Endothelial cell of umbilical vein (primary cell): Measurements from ENCODE around the gene NDST4. TPM values are rescaled to one million over a fixed set of nuclear protein-coding genes. Genes with fewer than 3 reads are reported as not detected.

Source experiments
- BruUV-seq: library from RNA; stranded (reverse); fragments of 400-500 nt; replicated peaks from 2 replicates; lab custom pipeline; 2021; lab: Mats Ljungman, UMichigan
- CTCF ChIA-PET: fragments of 300-600, 350-600 bp; sonication (Branson Sonifier 250); formaldehyde crosslinking; loops from one replicate; lab custom pipeline; 2021; ENCODE audit warnings: antibody characterized with exemption, inconsistent platforms; lab: Charles Lee
- POLR2A ChIA-PET: fragments of 300-600, 350-600 bp; sonication (Branson Sonifier 250); formaldehyde crosslinking; loops from one replicate; lab custom pipeline; 2021; ENCODE audit warnings: antibody characterized with exemption, inconsistent platforms; lab: Charles Lee
- DNase-seq: peaks from one replicate; pipeline ENCODE4 v3.0.0-alpha.2; 2011; ENCODE audit warnings: low read depth, low spot score
- FAIRE-seq: peaks from 2 replicates; lab custom pipeline; 2011; peaks lifted over from hg19 to GRCh38; lab: Jason Lieb, UNC
- H2AFZ ChIP-seq: 2 replicates; pipeline ENCODE4 v1.6.0; 2012; ENCODE audit warnings: low read depth, low read length, control low read depth, inconsistent platforms
- H3K27ac ChIP-seq: 2 replicates; pipeline ENCODE4 v1.5.1; 2011; ENCODE audit warnings: low read depth, mild to moderate bottlenecking, control low read depth, low read length, moderate library complexity; ENCODE audit not compliant: insufficient read depth
- H3K27me3 ChIP-seq, 2 experiments: 2 replicates each; pipeline versions ENCODE4 v1.6.0 to v1.6.1; 2011; ENCODE audit warnings: low read length in 2 of 2, mixed read lengths in 1 of 2; ENCODE audit not compliant: control insufficient read depth in 2 of 2, insufficient read depth in 2 of 2
- H3K36me3 ChIP-seq, 2 experiments: 2 replicates in 1 of 2; 3 replicates in 1 of 2; pipeline ENCODE4 v1.5.1; 2011; ENCODE audit warnings: low read length in 2 of 2, mild to moderate bottlenecking in 1 of 2, moderate library complexity in 1 of 2; ENCODE audit not compliant: control insufficient read depth in 2 of 2, insufficient read depth in 2 of 2; ENCODE audit errors: extremely low read depth in 1 of 2
- H3K4me1 ChIP-seq: 3 replicates; pipeline ENCODE4 v1.5.1; 2011; ENCODE audit warnings: mild to moderate bottlenecking, low read length; ENCODE audit not compliant: control insufficient read depth, insufficient read depth; ENCODE audit errors: extremely low read depth
- H3K4me2 ChIP-seq: 2 replicates; pipeline ENCODE4 v1.6.1; 2011; ENCODE audit warnings: low read length, control low read depth, mixed read lengths; ENCODE audit not compliant: insufficient read depth
- H3K4me3 ChIP-seq, 3 experiments: fragments of 200-600 bp in 1 of 3; sonication (generic), shearing (Covaris generic) in 1 of 3; replicated peaks in 1 of 3; 2 replicates each; pipeline ENCODE4 v1.5.1; 2011 to 2016; ENCODE audit warnings: control low read depth in 3 of 3, low read length in 3 of 3, mild to moderate bottlenecking in 2 of 3, inconsistent platforms in 1 of 3, low read depth in 1 of 3, moderate library complexity in 1 of 3; ENCODE audit not compliant: insufficient read depth in 1 of 3
- H3K79me2 ChIP-seq: 2 replicates; pipeline ENCODE4 v1.6.0; 2012; ENCODE audit warnings: low read length, inconsistent platforms; ENCODE audit not compliant: control insufficient read depth, insufficient read depth
- H3K9ac ChIP-seq: replicated peaks from 2 replicates; pipeline ENCODE3; 2011; ENCODE audit warnings: low read length, control low read depth; ENCODE audit not compliant: insufficient read depth; ENCODE audit errors: extremely low read depth
- H3K9me1 ChIP-seq: replicated peaks from 3 replicates; pipeline ENCODE4 v1.6.0; 2011; ENCODE audit warnings: mild to moderate bottlenecking, low read length; ENCODE audit not compliant: control insufficient read depth, insufficient read depth; ENCODE audit errors: extremely low read depth
- H3K9me3 ChIP-seq: replicated peaks from 2 replicates; pipeline ENCODE4 v1.5.1; 2012; ENCODE audit warnings: low read length, inconsistent platforms; ENCODE audit not compliant: control insufficient read depth, insufficient read depth
- H4K20me1 ChIP-seq: replicated peaks from 2 replicates; pipeline ENCODE3; 2011; ENCODE audit warnings: mild to moderate bottlenecking, low read length; ENCODE audit not compliant: control insufficient read depth, insufficient read depth; ENCODE audit errors: extremely low read depth
- EZH2 ChIP-seq: IDR thresholded peaks from 2 replicates; pipeline ENCODE4 v1.6.1; 2012; ENCODE audit warnings: borderline replicate concordance, low read depth, mild to moderate bottlenecking, moderate library complexity, low read length, inconsistent platforms; ENCODE audit not compliant: severe bottlenecking
- FOS ChIP-seq: IDR thresholded peaks from 2 replicates; pipeline ENCODE4 v1.6.1; 2011; ENCODE audit warnings: mild to moderate bottlenecking, low read length, moderate library complexity, borderline replicate concordance; ENCODE audit not compliant: insufficient read depth
- GATA2 ChIP-seq: IDR thresholded peaks from 2 replicates; pipeline ENCODE4 v1.7.0; 2011; ENCODE audit warnings: low read depth, mild to moderate bottlenecking, moderate library complexity, mixed read lengths, low read length; ENCODE audit not compliant: insufficient read length, insufficient read depth
- JUN ChIP-seq: IDR thresholded peaks from 2 replicates; pipeline ENCODE4 v1.6.1; 2011; ENCODE audit warnings: borderline replicate concordance, low read depth; ENCODE audit not compliant: insufficient read length, insufficient read depth
- MYC ChIP-seq: IDR thresholded peaks from one replicate; pipeline ENCODE4 v1.6.1; 2011; ENCODE audit warnings: mild to moderate bottlenecking, low read depth, low read length
- POLR2A ChIP-seq: IDR thresholded peaks from 2 replicates; pipeline ENCODE4 v1.6.1; 2012; ENCODE audit warnings: low read depth, mild to moderate bottlenecking, control low read depth, low read length
- POLR2AphosphoS5 ChIP-seq: IDR thresholded peaks from 2 replicates; pipeline ENCODE4 v1.6.1; 2012; ENCODE audit warnings: low read depth, mild to moderate bottlenecking, control low read depth, low read length, moderate library complexity; ENCODE audit not compliant: insufficient read depth
- dilution Hi-C: fragments of 300-500 bp; cut with MboI; formaldehyde crosslinking; loops from one replicate; pipeline ENCODE4 v1.15.0; 2019; ENCODE audit warnings: low sequenced_read_pairs; ENCODE audit not compliant: extremely low pct_ligation_motif_present
- intact Hi-C: fragments of 100-400 bp; cut with micrococcal nuclease; formaldehyde crosslinking; loops from one replicate; pipeline ENCODE4 v1.10.0; 2022
- polyA plus RNA-seq, 4 experiments: library from polyadenylated mRNA; depleted of rRNA in 3 of 4; stranded (reverse) in 3 of 4; unstranded in 1 of 4; fragments of >200 nt; gene quantifications; 2 replicates each; pipeline versions ENCODE4 v1.2.1 to v1.2.3, GENCODE V29; 2011 to 2012; ENCODE audit warnings: missing spikeins in 1 of 4
- total RNA-seq: library from RNA; stranded (reverse); gene quantifications from 2 replicates; pipeline ENCODE4 v1.2.3, GENCODE V29; 2021
- TF ChIP-seq, protein P1 (sequence below), 2 donors: IDR thresholded peaks; 1 replicate in 1 of 2; 2 replicates in 1 of 2; pipeline ENCODE4 v1.5.1; 2011; ENCODE audit warnings: low read length in 2 of 2, mild to moderate bottlenecking in 2 of 2, moderate library complexity in 2 of 2, control low read depth in 1 of 2, inconsistent platforms in 1 of 2, low read depth in 1 of 2; ENCODE audit not compliant: insufficient read depth in 1 of 2; ENCODE audit errors: extremely low read depth in 1 of 2
- TF ChIP-seq, protein P2 (sequence below): IDR thresholded peaks from 2 replicates; pipeline ENCODE4 v1.6.1; 2011; ENCODE audit not compliant: insufficient read depth, insufficient read length

The NDST4 gene
- total and polyA plus RNA-seq, 2 donors (not counting 3 experiments of a cell fraction or from before 2014, with no cell fraction given): not detected

- TF ChIP-seq, protein P1, sequence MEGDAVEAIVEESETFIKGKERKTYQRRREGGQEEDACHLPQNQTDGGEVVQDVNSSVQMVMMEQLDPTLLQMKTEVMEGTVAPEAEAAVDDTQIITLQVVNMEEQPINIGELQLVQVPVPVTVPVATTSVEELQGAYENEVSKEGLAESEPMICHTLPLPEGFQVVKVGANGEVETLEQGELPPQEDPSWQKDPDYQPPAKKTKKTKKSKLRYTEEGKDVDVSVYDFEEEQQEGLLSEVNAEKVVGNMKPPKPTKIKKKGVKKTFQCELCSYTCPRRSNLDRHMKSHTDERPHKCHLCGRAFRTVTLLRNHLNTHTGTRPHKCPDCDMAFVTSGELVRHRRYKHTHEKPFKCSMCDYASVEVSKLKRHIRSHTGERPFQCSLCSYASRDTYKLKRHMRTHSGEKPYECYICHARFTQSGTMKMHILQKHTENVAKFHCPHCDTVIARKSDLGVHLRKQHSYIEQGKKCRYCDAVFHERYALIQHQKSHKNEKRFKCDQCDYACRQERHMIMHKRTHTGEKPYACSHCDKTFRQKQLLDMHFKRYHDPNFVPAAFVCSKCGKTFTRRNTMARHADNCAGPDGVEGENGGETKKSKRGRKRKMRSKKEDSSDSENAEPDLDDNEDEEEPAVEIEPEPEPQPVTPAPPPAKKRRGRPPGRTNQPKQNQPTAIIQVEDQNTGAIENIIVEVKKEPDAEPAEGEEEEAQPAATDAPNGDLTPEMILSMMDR (IDR thresholded peaks at IDR 0.05; ENCODE audit: extremely low read depth in 1 of 2, insufficient read depth in 1 of 2, low read depth in 1 of 2, low read length in 2 of 2): no peak
- TF ChIP-seq, protein P2, sequence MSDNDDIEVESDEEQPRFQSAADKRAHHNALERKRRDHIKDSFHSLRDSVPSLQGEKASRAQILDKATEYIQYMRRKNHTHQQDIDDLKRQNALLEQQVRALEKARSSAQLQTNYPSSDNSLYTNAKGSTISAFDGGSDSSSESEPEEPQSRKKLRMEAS: no peak
- no peak for TF ChIP-seq EZH2
- no peak for TF ChIP-seq MYC
- no peak for TF ChIP-seq GATA2
- no peak for TF ChIP-seq JUN
- no peak for TF ChIP-seq POLR2A
- TF ChIP-seq POLR2AphosphoS5: no peak
- TF ChIP-seq FOS: no peak
- dilution Hi-C loops: no loop called here
- Histone ChIP-seq H2AFZ (no peak overlapping the region), H3K36me3 (no peaks in the 10 kb centered on the region), H3K9ac (no peak overlapping the region), H3K9me1 (no peaks in the 10 kb centered on the region), H3K27me3 (no peaks in the 10 kb centered on the region), H3K4me1 (no peaks in the 10 kb centered on the region), H3K4me2 (no peak overlapping the region), H3K27ac (no peak overlapping the region), H3K79me2 (no peaks in the 10 kb centered on the region), H3K9me3 (no peaks in the 10 kb centered on the region), H3K4me3 (no peak overlapping the region), H4K20me1 (no peaks in the 10 kb centered on the region)
- intact Hi-C loops: no loop called here
- DNase-seq (no peak), FAIRE-seq (no peak)
- POLR2A ChIA-PET: no interaction called here
- no TSS peak for BruUV-seq
- CTCF ChIA-PET: no interaction called here
These were observed 4.6 kb downstream of the NDST4 start for GRCh38 chr4:115108850-115109249.
